ENCODE measurements around the gene PKP4.

Gene PKP4

DNA sequence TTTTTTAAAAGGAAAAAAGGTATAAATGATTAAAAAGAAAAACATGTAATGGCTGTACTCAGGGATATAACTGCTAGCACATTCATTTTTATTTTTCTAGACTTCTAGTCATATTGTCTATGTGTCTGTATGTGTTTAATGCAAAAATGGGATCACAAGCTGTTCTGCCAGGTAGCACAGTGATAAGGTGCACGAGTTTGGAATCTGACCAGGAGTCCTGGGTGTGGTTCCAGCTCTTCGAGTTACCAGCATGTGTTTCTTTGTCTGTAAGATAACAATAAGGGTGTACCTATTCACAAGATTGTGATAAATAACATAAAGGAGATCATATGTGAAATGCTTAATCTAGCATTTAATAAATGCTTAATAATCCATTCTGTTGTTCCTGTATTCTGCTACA is 145.3 kb downstream of the PKP4 start:
- DNase-seq: no peak

DNA sequence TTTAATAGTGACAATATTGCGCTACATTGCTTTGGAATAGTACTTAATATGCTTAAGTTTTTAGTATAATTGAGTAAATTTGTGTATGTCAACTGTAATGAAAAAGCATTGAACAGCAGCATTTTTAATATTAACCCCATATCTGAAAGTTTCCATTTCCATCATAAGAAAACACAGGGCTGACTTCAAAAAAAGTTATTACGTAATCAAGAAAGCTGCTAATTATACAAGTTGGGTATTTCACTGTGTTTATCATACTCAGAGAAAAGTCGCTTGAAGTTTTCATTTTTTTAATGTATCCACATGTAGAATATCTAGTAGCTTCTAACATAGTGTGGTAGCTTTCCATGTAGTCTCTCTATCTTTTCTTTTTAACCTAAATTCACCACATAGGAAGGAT is 146.5 kb downstream of the PKP4 start:
- no peak for DNase-seq

DNA sequence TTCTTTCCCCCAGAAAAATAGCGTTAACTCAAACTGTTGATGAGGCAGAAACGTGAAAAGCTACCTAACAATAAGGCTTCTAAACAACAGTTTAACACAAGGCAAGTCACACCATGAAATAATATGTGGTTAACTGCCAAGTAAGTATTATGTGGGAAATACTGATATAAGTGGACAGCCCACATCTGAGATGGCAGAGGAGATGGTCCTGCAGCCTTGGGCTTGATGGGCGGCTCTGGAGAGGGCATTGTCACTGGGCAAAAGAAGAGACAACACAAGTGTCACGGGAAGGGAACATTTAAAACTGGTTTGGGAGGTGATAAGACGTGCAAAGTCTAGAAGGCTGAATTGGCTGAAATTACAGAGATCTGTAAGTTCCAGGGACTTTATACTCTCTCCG is 147.2 kb downstream of the PKP4 start:
- DNase-seq: no peak

DNA sequence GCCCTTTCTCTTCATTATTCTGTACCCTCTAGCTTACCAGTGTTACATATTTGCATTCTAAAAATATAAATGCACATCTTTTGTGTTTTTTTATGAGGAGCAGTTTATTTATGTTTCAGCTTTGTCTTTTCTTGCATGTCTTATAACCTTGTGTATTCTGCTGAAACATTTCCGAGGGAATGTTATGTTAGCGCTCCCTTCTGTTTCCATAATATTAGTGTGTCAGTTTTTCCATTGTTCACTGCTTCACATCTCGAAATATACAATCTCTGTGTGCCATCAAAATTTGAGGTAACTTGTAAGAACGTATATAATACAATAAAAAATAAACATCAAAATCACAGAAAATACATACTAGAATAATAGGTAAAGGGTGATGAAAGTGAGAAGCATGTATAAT is 153.3 kb downstream of the PKP4 start:
- no peak for DNase-seq

DNA sequence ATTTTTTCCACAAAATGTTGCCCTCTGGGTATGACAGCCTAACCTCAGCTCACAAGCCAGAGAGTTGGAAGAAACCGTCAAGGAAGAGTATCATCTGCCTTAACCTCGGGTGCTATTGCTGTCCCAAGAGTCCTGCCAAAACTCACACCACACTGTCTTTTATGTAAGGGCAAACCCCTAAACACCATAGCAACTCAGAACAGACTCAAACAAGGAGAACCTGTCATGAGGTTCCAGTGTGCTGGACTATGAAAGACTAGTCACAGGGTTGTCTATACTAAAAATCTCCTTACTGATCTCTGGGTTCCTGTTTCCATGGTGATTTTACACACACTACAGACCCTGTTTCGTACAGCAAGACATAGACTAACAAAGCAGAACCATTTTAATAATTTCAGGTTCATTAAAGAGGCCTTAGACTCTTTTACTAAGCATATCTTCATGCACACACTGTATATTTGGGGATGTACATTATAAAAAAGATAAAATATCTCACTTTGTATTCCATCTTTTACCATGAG is 159.8 kb downstream of the PKP4 start:
- no peak for DNase-seq

DNA sequence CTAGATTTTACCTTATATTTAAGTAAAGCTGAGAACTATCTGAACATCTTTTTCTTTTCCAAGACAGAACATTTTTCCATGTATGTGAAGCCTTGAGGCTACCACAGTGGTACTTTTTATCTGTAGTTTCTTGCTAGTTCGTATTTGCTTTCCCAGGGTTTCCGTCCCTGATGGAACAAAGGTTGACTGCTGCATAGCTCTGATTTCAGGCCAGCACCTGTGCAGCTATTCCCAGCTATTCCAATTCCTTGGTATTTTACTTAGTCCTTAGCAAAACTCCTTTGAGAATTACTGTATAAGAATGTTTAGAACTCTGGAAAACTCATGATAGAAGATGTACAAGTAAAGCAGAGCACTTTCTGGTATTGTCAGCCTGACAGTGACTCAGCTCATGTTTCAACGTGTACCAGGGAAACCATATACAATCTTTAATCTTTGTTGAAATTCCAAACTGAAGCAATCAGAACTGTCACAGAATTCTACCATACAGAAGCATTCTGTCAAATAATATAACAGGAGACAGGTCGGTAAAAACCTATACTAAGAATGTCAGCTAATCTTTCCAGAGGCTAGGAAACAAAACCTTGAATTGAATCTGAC is 162.2 kb downstream of the PKP4 start:
- no peak for DNase-seq

DNA sequence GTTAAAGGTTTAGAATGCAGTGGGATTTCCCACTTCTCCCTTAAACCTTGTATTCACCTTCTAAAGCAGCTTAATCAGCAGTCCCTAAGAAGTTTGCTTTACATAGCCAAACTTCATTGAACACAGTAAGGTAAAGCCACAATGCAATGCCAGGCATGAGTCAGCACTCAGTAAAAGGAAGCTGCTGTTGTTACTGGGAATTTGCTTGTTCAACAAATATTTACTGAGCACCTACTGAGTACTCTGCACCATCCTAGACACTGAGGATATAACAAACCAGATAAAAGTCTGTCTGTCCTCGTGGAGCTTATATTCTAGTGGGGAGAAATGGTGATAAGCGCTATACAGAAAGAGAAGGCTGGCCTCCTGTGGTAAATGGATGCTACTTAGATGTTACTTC is 162.7 kb downstream of the PKP4 start:
- DNase-seq: no peak

DNA sequence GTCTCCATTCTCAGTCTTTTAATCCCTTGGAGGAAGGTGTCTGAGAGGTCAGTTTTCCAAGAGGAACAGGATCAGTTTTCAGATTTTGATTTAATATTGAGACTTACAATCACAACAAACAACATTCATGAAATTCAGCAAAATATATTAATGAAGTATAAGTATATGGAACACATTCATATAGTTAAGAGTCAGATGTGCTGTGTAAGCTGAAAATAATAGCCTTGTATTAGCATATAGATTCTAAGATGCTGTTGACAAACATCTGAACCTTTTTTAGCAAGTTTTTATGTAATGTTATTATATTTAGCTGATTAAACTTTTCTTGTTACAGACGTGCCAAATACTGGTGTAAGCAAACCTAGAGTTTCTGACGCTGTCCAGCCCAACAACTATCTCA is 163.9 kb downstream of the PKP4 start:
- no peak for DNase-seq

DNA sequence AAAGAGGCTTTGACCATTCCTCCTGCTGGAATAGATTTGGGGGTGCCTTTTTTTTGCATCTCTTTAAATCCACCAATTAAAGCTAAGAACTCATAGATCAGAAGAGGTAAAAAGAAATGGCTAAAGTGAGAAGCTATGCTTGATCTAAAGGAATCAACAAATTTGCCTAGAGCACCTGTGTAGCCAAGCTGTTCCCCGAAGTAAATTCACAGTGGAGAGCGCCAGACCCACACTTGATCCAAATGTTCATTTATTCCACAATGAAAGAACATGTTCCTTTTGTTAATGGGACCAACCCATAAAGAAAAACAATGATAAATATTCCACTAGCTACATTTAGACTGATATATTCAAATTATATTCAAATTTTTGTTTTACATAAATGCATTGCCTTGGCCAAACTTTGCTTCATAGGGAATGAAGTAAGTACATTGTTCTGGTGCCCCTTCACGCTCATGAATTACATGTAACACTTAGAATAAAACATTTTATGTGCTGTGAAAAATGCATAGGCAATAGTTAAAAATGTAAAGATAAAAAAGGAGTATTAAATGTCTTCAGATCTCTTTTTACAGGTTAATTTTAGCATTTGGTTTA is 167.4 kb downstream of the PKP4 start:
- DNase-seq: no peak

DNA sequence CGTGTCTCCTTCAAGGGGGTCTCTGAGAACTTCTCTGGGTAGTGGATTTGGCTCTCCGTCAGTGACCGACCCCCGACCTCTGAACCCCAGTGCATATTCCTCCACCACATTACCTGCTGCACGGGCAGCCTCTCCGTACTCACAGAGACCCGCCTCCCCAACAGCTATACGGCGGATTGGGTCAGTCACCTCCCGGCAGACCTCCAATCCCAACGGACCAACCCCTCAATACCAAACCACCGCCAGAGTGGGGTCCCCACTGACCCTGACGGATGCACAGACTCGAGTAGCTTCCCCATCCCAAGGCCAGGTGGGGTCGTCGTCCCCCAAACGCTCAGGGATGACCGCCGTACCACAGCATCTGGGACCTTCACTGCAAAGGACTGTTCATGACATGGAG is 168.2 kb downstream of the PKP4 start:
- DNase-seq: no peak

DNA sequence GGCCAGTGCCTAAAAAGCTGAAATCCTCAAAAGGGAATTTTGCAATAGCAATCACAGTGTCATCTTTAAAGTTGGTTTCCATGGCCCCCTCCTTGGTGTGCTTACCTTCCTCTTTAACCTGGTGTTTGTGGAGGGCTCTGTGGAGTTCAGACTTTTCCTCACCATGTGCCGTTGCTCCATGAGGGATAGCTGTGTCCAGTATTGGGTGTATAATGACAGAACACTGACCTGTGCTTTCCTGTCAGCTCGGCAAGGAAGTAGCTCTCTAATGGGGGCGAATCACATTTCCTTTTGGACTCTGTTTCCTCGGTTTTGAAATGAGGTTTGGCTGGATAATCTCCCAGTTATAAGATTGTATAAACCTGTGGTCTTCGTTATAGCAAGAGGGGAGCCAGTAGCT is 172.4 kb downstream of the PKP4 start:
- no peak for DNase-seq

DNA sequence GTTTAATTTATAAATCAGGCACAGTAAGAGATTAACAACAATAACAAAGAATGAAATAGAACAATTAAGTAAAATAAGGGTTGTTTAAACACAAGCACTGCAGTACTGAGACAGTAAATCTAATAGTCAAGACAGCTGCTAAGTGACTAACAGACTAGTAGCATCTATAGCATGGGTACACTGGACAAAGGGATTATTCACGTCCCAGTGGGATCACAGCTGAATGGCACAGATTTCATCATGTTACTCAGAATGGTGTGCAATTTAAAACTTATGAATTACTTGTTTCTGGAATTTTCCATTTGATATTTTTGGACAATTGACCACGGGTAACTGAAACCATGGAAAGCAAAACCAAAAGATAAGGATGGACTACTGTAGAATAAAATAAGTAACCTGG is 176.5 kb downstream of the PKP4 start:
- DNase-seq: no peak

DNA sequence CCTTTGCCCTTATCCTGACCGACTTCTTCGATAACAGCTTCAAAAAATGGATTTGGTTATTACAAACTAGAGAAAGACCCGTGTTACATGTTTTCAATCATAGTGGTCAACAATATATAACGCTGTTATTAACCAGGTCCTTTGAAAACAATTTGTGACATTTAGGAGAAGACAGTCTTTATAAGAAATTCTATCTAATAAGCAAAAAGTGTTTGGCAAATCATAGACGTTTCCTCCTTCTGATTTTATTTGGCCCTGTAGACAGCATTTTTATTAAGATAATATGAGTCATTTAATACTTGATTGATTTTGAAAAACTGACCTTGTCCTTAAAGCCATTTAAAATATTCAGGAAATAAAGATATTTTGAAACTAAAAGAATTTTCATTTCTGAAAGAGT is 177.9 kb downstream of the PKP4 start:
- no peak for DNase-seq

DNA sequence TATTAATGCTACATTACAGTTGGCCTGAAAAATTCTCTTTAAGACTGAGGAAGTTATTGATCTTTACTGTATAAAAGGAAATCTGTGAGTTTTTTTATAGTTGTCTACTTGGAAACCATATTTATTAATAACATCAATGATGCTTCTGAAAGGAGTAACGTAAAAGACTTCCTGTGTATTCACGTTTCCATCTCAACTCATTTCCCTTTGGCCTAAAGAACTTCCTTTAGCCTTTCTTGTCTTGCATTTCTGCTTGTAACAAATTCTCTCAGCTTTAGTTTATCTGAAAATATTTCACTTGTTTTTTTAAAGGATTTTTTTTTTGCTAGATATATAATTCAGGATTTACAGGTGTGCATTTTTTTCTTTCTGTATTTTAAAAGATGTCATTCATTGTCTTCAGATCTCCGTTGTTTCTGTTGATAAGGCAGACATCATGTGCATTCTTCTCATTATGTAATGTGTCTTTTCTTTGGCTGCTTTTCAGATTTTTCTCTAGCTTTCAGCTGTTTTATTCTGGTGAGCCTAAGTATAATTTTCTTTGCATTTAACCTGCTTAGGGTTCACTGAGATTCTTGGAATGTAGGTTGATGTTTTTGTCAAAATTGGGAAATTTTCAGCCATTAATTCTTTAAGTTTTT is 179.3 kb downstream of the PKP4 start:
- no peak for DNase-seq

DNA sequence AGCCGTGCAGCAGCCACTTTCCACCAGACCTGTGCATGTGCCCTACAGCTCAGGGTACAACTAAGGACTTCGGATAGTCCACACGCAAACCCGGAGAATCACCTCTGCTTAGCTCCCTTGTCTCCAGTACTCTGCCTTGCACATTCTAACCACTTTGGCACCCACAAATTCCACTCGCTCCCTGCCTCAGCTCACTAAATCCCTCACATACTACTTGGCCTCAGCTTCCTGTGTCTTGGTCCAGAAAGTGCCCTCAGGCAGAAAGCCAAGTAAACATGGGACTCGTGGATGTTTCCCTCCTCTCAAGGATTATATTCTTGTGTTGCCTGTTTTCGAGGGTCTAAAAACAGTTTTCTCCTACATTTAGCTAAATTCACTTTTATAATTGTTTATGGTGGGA is 180.6 kb downstream of the PKP4 start:
- no peak for DNase-seq

DNA sequence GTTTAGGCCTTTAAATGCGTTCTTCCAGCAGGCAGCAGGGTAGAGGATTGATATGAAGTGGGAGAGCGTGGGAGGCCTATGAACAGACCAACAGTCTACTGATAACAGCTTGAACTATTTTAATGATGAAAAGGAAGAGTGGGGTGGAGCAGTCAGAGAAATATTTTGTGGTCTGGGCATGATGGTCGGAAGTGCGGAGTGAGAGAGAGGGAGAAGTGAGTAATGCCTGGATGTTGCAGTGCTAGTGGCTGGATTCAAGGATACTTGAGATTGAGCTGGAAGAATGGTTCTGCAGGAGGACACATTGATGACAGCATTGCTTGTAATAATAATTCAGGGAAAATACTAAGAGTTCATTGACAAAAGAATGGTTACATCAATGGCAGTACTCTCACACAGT is 187.4 kb downstream of the PKP4 start:
- DNase-seq: no peak

DNA sequence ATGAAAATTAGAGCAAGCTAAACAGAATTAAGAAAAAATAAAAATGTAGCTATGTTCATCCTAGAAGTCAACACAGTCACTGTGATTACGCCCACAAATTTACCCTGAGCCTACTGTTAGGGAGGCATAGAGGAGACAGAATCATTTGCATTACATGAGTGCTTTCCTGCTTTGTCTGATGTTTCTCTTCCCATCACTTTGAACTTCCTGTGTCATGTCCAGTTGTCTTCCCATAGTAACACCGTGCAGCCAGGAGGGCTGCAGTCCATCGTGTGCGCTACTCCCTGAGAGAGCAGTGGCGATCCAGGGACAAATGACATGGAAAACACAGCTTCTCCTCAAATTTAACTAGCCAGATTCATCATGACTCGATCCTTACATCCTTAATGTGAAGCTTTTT is 188.5 kb downstream of the PKP4 start:
- no peak for DNase-seq

DNA sequence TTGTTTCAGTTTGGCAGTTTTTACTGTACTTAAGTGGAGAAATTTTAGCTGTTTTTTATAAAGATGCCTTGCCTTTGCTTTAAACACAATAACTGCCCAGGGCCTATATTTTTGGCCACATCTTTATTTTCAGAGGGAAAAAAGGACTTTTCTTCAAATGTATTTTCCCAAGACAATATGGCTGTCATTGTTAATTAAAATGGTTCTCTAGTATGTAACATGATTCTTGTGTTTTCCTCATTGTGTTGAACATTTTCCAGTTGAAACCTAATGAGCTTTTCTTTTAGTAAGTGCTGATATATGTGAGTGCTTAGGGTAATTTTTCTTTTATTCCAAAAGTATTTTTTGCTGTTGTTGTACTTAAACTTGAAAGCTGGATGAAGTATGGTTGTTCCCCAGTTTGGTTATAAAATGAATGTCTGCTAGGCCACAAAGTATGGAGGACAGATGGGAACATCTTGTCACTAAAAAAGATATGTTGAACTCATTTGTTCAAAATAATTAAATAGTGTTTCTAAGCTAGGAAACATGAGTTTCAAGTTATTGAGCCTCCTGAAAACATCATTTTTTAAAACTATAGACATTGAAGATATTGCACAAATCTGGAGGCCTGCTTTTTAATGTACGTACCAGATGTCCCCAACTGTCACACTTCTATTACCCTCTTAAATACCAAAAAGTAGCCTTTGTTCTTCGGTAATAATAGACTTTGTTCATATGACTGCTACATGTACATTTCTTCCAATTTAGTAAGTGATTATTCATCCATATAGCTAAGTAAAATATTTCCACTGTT is 190.9 kb downstream of the PKP4 start:
- DNase-seq: no peak

DNA sequence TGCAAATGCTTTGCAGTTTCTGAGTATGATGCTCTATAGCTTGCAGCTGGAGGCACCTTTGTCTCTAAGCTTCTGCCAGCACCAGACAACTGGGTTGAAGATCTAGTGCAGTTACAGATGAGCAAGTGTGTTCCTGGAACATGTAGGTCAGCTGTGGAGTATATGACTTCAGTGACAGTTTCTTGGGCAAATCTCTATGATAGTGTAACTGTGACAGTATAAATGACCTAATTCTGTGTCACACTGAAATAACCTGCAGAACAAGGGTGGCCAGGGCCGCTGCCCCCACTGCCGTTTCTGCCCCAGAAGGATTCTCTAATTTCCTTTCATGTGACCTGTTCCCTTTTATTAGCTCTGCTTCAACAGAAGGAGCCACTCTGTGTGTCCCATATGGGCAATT is 193.1 kb downstream of the PKP4 start:
- no peak for DNase-seq

DNA sequence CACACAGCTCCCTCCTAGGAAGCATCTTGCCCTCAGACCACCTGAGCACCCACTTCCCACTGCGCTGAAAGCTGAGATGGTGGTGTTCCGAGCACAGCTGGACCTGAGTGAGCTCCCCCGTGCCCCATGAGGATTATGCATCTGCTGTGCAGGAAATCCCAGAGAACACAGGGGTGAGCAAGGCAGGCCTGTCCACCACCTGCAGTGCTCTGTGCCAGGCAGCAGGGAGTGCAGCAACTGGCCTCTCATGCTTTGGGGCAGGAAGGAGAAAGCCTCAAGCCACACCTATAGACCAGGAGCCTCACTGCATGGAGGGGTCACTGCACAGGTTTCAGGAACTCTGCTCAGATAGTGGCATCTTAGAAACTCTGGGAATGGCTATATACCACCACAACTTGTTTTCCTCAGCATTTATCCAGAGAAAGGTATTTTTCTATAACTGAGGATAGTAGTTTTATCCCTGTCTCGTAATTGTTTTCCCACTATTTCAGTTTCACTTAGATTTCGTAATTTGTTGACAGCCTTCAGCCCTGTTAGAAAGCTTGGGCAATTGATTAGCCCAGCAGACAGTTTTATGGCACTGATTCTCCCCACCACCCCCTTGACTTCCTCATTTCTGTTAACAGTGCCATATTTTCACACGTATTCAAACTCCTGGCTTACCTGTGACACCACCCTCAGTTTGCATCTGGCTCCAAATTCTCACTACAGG is 194.1 kb downstream of the PKP4 start:
- no peak for DNase-seq

DNA sequence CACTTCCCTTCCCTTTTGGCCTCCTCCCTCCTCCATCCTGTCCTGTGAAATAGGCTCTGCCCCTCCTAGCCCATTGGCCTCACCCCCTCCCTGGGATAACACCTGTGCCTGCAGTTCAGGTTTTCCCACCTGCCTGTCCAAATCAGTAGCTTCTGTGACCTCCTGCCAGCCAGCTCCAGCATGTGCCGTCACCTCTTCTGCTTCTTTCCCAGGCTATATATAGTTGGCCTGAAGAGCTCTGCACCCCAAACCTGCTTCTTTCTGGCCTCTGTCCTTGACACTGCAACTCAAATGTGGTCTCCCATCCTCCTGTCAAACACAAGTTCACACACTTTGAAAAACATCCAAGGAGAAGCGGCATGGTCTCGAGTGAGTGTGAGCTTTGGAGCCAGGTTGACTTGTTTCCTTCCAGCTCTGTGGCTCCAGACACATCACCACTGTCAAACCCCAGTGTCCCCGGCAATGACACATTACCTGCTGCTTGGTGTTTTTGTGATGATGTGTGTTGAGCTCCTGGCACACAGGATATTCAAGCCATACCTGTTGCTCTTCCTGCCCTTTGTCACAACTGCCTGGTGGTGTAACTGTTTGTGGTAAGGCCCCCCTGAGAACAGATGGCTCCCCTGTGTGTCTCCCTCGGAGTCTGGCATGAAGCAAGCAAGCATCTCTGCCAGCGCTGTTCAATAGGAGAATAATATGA is 194.8 kb downstream of the PKP4 start:
- no peak for DNase-seq

DNA sequence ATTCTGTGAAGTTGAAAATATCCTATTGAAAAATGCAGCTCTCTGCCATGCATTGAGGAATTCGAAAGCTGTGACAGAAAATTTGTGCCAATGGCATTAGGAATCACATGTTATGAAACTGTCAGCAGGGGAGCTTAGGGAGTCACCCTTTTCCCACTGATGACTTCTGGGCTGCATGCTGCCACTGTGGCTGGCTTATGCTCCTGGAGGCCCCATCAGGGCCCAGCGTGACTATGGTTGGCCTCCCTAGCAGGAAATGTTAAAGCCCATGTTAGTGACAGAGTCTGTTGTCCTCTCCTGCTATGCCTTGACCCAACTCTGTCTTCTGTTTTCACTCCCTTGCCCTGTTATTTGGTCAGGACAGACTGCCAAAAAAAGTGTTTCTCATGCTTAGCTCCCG is 198.9 kb downstream of the PKP4 start:
- DNase-seq: no peak
